Lung (tissue), 16 donors: ENCODE results near the gene CFH. TPM values are rescaled to one million over a fixed set of nuclear protein-coding genes. Genes with fewer than 3 reads are reported as not detected.

Source experiments
- ATAC-seq: fragments of 200-7000 bp; cut with Tn5 transposase; one replicate; pipeline ENCODE4 v1.9.1; 2020; ENCODE audit warnings: moderate number of reproducible peaks; ENCODE audit not compliant: insufficient read depth, low FRiP score
- DNase-seq, 3 donors: peaks; one replicate each; pipeline ENCODE4 v3.0.0-alpha.2; 2013 to 2017
- H3K27ac ChIP-seq, 2 donors: one replicate each; pipeline ENCODE4 v1.5.1; 2013; ENCODE audit warnings: mild to moderate bottlenecking in 2 of 2, moderate library complexity in 2 of 2, control low read depth in 1 of 2, inconsistent platforms in 1 of 2, low read depth in 1 of 2, low read length in 1 of 2
- H3K27me3 ChIP-seq, 3 donors: one replicate each; pipeline ENCODE4 v1.5.1; 2013; ENCODE audit warnings: low read length in 2 of 3; ENCODE audit not compliant: control insufficient read depth in 3 of 3, insufficient read depth in 3 of 3
- H3K36me3 ChIP-seq, 4 donors: one replicate each; pipeline ENCODE4 v1.5.1; 2013; ENCODE audit warnings: low read length in 4 of 4, mild to moderate bottlenecking in 1 of 4, moderate library complexity in 1 of 4; ENCODE audit not compliant: control insufficient read depth in 4 of 4, insufficient read depth in 4 of 4
- H3K4me1 ChIP-seq, 5 donors: one replicate each; pipeline ENCODE4 v1.5.1; 2013; ENCODE audit warnings: low read length in 5 of 5, mild to moderate bottlenecking in 2 of 5, moderate library complexity in 1 of 5; ENCODE audit not compliant: control insufficient read depth in 5 of 5, insufficient read depth in 5 of 5
- H3K4me3 ChIP-seq: one replicate; pipeline ENCODE4 v1.5.1; 2013; ENCODE audit warnings: mild to moderate bottlenecking, control low read depth, moderate library complexity
- H3K9ac ChIP-seq, 2 donors: one replicate each; pipeline ENCODE4 v1.5.1; 2013; ENCODE audit warnings: low read length in 2 of 2, control low read depth in 1 of 2; ENCODE audit not compliant: insufficient read depth in 1 of 2
- H3K9me3 ChIP-seq, 4 donors: one replicate each; pipeline ENCODE4 v1.5.1; 2013; ENCODE audit warnings: low read length in 3 of 4, mild to moderate bottlenecking in 1 of 4, moderate library complexity in 1 of 4; ENCODE audit not compliant: control insufficient read depth in 4 of 4, insufficient read depth in 3 of 4
- CTCF ChIP-seq: IDR thresholded peaks from 2 replicates; pipeline ENCODE4 v1.5.1; 2012; ENCODE audit warnings: mild to moderate bottlenecking; ENCODE audit errors: control extremely low read depth, extremely low read depth
- WGBS, 2 donors: extraction: QIAGEN DNeasy Blood & Tissue Kit; methylation state at CpG; one replicate each; pipeline ENCODE4 v1.1.7; 2013; 5-methylcytosine and 5-hydroxymethylcytosine counted together
- long read RNA-seq, 5 donors: transcript quantifications; one replicate each; lab custom pipeline, GENCODE V29; 2026
- polyA plus RNA-seq, 2 donors: library from polyadenylated mRNA; stranded (reverse); fragments of 200-250 nt; gene quantifications; one replicate each; pipeline ENCODE4 v1.2.1, GENCODE V29; 2013
- total RNA-seq, 2 donors: library from RNA; depleted of rRNA in 1 of 2; stranded (reverse); fragments of >200 nt in 1 of 2; gene quantifications; one replicate each; pipeline ENCODE4 v1.2.1, GENCODE V29; 2014 to 2021
- donor health status: control.
- donor health status: control.
- donor health status: Bipolar disorder and iron deficiency.
- donor health status: healthy.
- donor health status: DM: yes; HTN: yes; CAD: no.

The CFH gene
- total RNA-seq (100 to 1,000 TPM in 1 of 2 donors, 10 to 100 TPM in 1; 80.7 to 185 TPM), polyA plus RNA-seq (10 to 100 TPM; 26.8 to 44.7 TPM)
- long read RNA-seq, donor 1, full-length matches to known transcripts, result 11 of 11 reads
- long read RNA-seq, donor 1, partial matches to known transcripts, result 0 of 11 reads
- long read RNA-seq, donor 1, other reads (novel, unspliced or antisense), result 0 of 11 reads
- long read RNA-seq, donor 2, full-length matches to known transcripts, result 2 of 2 reads
- long read RNA-seq, donor 2, partial matches to known transcripts, result 0 of 2 reads
- long read RNA-seq, donor 2, other reads (novel, unspliced or antisense), result 0 of 2 reads
- long read RNA-seq, donor 3, full-length matches to known transcripts, result 1 of 1 reads
- long read RNA-seq, donor 3, partial matches to known transcripts, result 0 of 1 reads
- long read RNA-seq, donor 3, other reads (novel, unspliced or antisense), result 0 of 1 reads
- long read RNA-seq, donor 4, partial matches to known transcripts, result 0 of 1 reads
- long read RNA-seq, donor 4, other reads (novel, unspliced or antisense), result 0 of 1 reads
- long read RNA-seq, donor 5, full-length matches to known transcripts, result 2 of 2 reads
- long read RNA-seq, donor 5, partial matches to known transcripts, result 0 of 2 reads
- long read RNA-seq, donor 5, other reads (novel, unspliced or antisense), result 0 of 2 reads

DNA sequence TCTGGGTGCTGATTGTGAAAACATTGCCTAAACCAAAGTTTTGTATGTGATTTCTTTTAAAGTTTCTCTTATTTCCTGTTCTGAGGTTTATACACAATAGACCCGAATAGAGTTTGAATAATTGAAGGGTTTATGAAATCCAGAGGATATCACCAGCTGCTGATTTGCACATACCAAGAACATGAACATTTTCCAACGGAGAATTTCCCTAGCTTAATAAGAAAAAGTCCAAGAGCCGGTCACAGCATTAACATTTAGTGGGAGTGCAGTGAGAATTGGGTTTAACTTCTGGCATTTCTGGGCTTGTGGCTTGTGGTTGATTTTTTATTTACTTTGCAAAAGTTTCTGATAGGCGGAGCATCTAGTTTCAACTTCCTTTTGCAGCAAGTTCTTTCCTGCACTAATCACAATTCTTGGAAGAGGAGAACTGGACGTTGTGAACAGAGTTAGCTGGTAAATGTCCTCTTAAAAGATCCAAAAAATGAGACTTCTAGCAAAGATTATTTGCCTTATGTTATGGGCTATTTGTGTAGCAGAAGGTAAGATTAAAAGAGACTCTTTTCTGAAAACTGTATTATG, at the start of gene CFH:
Gene CFH (plus strand): TSS at position 407 of the 579 bp plus-strand sequence. CDS start 75 bp downstream, at position 482.
- peak in 2 of 3 donors; percentile 55 to 73 for DNase-seq
- Histone ChIP-seq H3K9me3 (no peaks in the 10 kb centered on the region), H3K36me3 (no peaks in the 10 kb centered on the region), H3K27ac (no peak within 1 kb of the TSS), H3K4me3 (no peak within 1 kb of the TSS), H3K27me3 (no peaks in the 10 kb centered on the region), H3K4me1 (peaks cover 0 to 5% (median 0%) of the 10 kb centered on the region in 5 donors), H3K9ac (peak within 1 kb of the TSS in 1 of 2 donors; percentile 72)
- 8% methylated on average over 5 of the region's 5 CpGs for WGBS, 2 donors
- ATAC-seq, result peak; percentile 82
- TF ChIP-seq CTCF, result no peak

DNA sequence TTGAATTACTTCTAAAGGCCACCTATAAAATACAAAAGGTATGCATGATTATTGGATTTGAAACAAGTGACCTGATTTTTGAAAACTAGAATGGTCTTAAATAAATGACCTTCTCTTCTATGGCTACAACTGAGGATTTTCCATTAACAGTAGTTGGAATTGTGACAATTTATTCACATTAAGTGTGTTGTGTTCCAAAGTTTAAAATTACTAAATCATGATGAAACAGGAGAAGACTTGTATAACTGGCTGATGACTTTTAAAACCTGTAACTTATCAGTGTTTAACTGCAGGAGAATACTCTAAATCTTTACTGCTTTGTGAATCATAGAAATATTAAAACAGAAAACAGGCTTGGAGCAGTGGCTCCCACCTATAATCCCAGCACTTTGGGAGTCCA, 48.2 kb upstream of the CFH start:
- Histone ChIP-seq H3K9ac (no peak overlapping the region), H3K4me1 (peaks cover 0 to 15% (median 0%) of the 10 kb centered on the region in 5 donors), H3K27ac (no peak overlapping the region), H3K9me3 (no peaks in the 10 kb centered on the region), H3K36me3 (no peaks in the 10 kb centered on the region), H3K4me3 (no peak overlapping the region), H3K27me3 (no peaks in the 10 kb centered on the region)
- no peak for TF ChIP-seq CTCF
- DNase-seq, result no peak
- no peak for ATAC-seq

DNA sequence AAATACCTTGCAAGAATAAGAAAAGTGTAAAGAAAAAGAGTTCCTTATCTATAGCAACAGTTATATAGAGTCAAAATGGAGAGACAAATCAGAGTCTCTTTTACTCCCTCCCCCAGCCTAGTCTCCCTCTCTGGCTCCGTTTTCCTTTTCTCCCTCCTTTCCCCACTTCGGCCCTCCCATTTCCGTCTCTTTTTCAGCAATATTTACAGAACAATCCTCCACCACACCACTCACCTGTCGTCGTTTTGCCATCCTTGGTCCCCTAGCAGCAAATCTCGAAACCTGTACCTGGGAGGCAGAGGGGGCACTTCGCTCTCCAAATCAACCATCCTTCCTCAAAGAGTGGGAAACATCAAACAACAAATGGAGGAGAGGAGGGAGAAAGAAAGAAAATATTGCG, 43.9 kb upstream of the CFH start:
- ATAC-seq, result no peak
- WGBS, 2 donors, result 1% methylated on average over 8 of the region's 8 CpGs
- H3K4me3 ChIP-seq, result peak overlapping the region; percentile 33
- no peak for TF ChIP-seq CTCF
- H3K27ac ChIP-seq, result no peak overlapping the region
- H3K9me3 ChIP-seq, result no peaks in the 10 kb centered on the region
- peak overlapping the region; percentile 82 to 84 for H3K9ac ChIP-seq
- H3K36me3 ChIP-seq, result no peaks in the 10 kb centered on the region
- peaks cover 0 to 15% (median 3%) of the 10 kb centered on the region in 5 donors for H3K4me1 ChIP-seq
- H3K27me3 ChIP-seq, result no peaks in the 10 kb centered on the region
- DNase-seq, result peak in 1 of 3 donors; percentile 48
